Measurements from ENCODE around the gene FAM222B. TPM values are rescaled to one million over a fixed set of nuclear protein-coding genes. Genes with fewer than 3 reads are reported as not detected.
"Not testable (repeated sequence)": the region's sequence is repeated elsewhere in the genome, so short reads cannot be mapped to it uniquely, and the experiment has no call there.

Gene FAM222B
- total RNA-seq, 1 donor from 2014 or later = 3.6 TPM

DNA sequence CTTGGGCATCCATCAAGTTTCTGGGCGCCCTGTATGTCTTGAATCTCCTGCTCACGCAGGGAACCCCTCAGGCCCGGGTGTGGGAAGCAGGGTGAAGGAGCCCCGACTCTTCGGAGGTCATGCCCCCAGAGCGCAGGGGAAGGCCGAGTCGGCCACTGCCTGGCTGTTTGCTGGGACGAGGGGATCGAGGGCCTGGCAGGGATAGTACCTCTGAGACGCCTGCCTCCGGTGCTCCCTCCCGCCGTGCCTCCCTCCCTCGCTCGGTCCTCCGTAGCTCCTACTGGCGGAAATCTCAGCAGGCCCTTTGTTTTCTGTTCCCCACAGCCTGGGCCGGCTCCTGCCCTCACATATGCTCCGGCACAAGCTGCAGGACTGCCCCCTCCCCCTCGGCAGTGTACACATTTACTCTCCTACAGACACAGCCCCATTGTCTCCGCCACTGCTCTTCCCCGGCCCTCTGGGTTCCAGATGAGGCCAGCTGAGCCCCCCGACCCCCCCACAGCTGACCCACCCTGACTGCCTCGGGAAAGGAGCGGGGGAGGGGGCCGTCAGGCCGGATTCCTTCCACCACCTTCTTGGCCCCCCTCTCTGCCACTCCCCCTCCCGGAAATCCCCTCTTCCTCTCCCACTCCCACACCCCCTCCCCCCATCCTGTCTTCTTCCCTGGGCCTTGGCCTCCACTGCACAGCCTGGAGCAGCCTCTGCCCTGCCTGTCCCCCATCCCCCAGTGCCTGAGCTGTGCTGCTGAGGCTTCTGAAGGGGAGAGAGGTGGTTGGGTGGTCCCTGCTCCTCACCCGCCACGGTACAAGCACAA, 97.4 kb downstream of the FAM222B start:
- DNase-seq = peak; percentile 78

DNA sequence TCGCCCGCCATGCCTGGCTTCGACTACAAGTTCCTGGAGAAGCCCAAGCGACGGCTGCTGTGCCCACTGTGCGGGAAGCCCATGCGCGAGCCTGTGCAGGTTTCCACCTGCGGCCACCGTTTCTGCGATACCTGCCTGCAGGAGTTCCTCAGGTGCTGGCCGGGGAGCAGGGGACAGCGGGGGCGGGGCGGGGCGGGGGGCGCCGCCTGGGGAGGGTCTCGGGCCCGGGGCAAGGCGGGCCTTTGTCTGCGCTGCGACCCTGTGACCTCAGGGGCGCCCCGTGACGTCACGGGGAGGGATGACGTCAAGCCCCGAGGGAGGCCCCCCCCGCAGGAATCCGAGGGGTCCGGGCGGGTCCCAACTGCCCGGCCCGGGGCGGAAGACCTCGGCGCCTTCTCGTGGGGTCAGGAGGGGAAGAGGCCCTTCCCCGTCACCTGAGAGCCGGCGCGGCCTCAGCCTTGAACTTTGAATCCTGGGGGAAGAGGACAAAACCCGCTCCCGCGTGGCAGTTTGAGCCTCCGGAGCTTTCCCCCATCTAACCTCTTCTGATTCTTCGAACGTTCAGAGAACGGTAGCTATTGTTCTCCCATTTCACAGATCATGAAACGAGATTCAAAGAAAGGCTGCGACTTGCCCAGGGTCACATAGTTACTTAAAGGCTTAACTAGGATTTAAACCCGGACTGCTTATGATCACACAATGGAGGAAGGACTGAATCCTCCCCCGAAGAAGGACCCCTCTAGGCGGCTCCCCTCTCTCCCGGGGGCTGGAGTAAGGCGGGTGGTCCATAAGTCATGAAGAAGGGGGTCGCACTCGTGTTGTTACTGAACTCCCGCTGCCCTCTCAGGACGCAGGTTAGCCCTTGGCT, 98.3 kb downstream of the FAM222B start:
- peak; percentile 57 for DNase-seq

DNA sequence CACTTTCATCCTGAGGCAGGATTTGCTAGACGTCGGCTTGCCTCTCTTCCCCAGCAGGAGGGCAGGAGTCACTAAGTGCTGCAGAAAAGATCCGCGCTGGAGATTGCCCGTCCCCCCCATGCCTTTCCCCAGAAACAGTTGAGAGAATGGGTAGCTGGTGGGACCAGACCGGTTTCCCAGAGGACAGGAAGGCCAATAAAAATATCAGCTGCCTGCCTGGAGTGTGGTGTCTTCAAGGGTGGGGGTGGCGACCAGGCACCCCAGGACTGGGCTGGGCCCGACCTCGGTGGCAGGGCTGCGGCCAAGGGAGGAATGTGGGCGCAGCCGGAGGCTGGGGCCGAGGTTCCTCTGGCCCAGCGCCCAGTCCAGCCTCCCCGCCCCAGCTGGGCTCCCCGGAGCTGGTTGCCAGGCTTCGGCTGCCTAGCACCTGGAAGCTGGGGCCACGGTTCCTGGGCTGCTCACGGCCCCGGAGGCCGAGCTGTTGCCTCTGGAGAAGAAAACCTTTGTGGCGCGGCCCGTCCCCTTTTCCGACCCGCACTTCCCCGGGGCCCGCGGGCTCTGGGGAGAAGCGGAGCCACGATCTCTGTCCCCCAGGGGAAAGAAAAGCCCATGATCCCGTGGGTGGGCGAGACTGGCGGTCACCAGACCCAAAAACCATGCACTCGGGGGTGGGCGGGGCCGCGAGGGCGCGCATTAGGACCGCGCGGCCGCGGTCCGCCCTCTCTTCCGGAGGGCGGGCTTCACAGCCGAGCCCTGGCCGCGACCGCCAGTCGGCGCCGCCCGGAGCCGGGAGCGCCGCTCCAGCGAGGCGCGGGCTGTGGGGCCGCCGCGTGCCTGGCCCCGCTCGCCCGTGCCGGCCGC, 99.1 kb downstream of the FAM222B start, which contains the start of gene TRAF4:
TSS of gene TRAF4 (plus strand) at position 769 of the 861 bp plus-strand sequence. CDS start 102 bp downstream, outside the sequence.
- DNase-seq = peak; percentile 67

DNA sequence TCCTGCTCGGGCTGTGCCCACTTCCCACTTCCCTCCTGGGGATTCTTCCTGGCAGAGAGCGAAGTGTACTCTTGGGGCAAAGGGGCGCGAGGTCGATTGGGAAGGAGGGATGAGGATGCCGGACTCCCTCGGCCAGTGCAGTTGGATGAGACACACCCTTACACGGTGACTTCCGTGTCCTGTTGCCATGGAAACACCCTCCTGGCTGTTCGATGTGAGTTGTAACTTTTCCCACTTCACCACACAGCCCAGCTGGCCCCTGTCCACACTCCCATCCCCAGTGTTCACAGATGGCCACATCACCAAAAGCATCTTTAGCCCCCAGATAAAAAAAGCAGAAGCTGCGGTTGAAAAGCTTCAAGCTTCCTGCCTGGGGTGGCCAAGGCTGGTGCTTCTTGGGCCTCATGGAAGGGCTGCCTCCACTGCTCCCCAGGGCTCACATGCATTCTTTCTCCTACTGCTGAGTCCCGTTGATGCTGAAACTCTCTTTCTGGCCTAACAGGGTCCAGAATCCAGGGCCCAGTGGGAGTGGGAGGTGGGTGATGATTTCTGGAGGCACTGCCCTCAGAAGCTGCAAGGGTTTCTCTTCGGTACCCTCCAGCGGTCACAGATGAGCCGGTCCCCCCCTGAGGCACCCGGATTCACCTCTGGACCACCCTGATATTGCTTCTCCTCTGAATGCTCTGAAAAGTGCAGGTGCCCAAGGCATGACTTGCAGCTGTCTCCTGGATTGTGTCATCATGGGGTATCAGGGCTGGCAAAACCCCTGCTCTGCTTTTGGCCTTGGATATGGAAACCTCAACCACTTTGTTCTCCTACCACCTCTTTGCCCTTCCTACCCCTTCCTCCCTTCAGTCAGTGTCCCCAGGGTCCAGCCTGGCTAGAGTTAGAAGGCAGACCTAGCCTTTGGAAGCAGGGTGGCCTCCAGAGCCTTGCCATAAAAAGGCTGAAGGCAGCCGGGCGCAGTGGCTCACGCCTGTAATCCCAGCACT, 100.9 kb downstream of the FAM222B start:
- no peak for DNase-seq

DNA sequence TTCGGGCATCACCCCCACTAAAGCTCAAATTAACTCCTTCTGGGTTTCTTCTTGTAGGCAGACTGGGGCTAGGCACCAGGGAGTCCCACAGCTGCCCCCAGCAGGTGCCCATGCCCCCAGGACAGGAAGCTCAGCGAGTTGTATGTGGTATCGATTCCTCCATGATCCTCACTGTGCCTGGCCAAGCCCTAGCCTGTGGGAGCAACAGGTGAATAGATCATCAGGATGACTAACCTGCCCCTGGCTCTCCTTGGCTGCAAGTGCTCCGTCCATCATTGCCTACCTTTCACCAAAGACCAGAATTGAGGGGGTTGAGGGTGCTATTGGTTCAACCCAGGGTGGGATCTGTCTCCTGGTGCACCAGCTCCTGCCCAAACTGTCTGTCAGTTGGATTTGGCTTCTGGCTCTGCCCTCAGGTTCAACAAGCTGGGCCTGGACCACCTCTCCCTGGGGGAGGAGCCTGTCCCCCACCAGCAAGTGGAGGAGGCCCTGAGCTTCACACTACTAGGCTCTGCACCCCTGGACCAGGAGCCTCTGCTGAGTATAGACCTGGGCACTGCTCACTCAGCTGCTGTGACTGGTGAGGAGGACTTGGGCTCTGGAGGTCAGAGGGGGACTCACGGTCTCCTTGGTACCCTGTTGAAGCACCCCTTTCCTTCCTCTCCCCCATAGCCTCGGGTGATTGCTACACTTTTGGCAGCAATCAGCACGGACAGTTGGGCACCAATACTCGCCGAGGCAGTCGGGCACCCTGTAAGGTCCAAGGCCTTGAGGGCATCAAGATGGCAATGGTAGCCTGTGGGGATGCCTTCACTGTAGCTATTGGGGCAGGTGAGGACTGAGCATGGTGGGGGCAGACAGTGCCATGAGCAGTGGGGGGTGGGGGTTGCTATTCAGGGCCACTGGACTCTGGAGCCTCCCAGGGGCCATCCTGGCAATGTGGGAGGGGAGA, 101.9 kb downstream of the FAM222B start:
- DNase-seq = no peak

DNA sequence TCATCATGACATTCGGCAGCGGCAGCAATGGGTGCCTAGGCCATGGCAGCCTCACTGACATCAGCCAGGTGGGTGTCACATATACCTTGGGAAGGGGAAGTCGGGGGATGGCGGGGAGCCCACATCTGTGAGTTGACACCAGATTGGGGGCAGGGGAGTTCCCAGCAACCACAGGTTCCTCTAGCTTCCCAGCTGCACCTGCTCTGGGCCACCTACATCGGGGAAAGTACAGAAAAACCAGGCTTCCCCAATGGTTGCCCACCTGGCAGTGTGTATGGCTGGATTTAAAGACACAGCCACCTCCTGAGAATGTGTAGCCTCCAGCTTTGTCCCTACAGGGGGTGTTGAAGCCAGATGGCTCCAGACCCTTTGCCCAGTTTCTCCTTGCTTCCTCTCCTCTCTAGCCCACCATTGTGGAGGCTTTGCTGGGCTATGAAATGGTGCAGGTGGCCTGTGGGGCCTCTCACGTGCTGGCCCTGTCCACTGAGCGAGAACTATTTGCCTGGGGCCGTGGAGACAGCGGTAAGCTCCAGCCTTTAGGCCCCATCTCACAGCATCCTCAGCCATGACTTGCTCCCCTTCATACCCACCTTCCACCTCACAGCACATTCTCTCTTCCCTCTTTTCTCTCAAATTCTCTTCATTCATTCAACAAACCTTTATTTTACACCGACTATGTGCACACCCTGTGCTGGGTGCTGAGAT, 103.8 kb downstream of the FAM222B start:
- DNase-seq = no peak

DNA sequence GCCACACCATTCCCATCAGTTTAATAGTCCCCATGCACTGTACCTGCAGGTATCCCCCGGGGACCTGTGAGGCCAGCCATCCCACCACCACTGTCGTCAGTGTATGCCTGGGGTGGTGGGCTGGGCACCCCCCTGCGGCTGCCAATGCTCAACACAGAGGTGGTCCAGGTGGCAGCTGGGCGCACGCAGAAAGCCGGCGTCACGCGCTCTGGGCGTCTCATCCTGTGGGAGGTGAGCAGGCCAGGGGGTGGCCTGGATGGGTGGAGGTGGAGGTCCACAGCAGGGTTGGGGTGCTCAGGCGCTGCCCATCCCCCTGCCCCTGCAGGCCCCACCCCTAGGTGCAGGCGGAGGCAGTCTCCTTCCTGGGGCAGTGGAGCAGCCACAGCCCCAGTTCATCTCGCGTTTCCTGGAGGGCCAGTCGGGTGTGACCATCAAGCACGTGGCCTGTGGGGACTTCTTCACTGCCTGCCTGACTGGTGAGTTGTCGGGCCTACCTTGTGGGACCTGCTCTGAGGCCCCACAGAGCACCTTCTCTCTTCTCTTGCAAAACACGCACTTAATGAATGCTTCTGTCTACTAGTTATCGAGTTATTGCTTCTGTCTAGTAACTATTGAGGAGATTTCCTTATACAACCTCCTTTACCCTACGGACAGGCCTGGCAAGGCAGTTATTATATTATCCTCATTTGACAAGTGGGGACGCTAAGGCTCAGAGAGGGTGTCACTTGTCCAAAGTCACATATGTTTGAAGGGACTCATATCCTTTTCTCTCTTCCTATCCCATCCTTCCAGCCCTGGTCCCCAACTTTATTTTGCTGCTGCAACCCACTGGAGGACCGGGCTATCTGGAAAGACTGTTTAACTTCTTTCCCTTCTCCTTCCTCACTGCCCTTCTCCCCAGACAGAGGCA, 104.6 kb downstream of the FAM222B start:
- DNase-seq = no peak

DNA sequence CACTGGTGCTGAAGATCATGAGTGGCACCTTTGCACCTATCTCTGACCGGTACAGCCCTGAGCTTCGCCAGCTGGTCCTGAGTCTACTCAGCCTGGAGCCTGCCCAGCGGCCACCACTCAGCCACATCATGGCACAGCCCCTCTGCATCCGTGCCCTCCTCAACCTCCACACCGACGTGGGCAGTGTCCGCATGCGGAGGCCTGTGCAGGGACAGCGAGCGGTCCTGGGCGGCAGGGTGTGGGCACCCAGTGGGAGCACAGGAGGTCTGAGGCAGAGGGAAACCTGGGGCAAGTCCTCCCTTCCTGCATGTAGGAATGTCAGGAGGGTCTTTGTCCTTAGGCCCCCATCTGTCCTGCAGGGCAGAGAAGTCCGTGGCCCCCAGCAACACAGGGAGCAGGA, 105.3 kb downstream of the FAM222B start:
- DNase-seq = no peak

DNA sequence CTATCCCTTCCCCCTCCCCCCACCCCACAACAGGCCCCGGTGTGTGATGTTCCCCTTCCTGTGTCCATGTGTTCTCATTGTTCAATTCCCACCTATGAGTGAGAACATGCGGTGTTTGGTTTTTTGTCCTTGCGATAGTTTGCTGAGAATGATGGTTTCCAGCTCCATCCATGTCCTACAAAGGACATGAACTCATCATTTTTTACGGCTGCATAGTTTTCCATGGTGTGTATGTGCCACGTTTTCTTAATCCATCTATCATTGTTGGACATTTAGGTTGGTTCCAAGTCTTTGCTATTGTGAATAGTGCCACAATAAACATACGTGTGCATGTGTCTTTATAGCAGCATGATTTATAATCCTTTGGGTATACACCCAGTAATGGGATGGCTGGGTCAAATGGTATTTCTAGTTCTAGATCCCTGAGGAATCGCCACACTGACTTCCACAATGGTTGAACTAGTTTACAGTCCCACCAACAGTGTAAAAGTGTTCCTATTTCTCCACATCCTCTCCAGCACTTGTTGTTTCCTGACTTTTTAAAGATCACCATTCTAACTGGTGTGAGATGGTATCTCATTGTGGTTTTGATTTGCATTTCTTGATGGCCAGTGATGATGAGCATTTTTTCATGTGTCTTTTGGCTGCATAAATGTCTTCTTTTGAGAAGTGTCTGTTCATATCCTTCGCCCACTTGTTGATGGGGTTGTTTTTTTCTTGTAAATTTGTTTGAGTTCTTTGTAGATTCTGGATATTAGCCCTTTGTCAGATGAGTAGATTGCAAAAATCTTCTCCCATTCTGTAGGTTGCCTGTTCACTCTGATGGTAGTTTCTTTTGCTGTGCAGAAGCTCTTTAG, 106.4 kb downstream of the FAM222B start:
- not testable (repeated sequence) for DNase-seq

DNA sequence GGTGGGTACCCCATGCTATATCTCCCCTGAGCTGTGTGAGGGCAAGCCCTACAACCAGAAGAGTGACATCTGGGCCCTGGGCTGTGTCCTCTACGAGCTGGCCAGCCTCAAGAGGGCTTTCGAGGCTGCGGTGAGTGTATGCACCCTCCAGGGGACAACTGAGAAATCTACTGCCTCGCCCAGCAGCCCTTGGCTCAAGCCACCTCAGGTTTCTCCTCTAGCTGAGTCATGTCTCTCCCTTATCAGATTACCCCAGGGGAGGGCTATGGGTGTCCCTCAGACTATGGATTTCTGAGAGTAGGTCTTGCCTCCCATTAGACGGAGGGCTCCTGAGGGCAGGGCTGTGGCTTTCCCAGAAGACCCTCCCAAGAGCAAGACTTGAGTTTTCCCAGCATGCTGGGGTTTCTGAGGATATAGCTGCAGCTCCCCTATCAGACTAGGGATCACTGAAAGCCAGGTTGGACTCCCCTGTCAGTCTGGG, 107.3 kb downstream of the FAM222B start:
- DNase-seq = no peak

DNA sequence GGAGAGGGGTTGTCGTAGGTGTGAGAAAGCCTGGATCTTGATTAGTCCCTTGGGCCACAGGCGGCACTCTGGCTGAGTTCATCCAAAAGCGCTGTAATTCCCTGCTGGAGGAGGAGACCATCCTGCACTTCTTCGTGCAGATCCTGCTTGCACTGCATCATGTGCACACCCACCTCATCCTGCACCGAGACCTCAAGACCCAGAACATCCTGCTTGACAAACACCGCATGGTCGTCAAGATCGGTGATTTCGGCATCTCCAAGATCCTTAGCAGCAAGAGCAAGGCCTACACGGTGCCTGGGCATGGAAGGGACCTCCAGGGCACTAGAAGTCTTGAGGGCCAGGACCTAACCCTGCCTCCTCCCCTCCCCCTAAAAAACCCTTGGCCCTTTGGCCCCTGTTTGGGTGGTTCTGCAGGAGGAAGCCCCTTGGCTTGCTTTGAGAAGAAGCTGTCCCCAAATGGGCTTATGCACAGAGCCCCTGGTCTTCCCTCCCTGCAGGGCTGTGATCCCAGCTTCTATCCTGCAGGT, 107.8 kb downstream of the FAM222B start:
- no peak for DNase-seq

DNA sequence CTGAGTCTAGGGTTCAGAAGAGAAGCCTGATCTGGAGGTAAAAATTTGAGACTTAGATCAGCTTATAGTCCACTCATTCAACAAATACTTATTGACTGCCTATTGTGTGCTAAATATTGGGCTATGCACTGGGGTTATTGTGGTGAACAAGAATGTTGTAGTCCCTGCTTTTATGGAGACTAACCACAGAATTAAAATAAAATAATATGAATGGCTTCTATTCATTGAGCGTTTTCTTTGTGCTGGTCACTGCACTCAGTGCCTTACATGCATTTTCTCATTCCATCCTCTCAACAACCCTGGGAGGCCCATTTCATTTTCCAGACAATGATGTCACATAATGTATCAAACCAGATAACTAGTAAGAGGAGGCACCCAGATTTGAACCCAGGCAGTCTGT, 109.2 kb downstream of the FAM222B start:
- DNase-seq = no peak

DNA sequence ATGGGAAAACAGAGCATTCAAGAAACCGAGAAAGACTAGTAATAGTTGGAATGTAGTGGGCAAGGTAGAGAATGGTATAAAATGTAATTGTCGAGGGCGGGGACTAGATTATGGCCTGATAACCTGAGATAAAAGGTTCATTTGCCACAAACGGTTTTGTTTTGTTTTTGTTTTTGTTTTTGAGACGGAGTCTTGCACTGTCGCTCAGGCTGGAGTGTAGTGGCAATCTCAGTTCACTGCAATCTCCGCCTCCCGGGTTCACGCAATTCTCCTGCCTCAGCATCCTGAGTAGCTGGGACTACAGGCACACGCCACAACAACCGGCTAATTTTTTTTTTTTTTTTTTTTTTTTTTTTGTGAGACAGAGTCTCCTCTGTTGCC, 112.7 kb downstream of the FAM222B start:
- DNase-seq = no peak

DNA sequence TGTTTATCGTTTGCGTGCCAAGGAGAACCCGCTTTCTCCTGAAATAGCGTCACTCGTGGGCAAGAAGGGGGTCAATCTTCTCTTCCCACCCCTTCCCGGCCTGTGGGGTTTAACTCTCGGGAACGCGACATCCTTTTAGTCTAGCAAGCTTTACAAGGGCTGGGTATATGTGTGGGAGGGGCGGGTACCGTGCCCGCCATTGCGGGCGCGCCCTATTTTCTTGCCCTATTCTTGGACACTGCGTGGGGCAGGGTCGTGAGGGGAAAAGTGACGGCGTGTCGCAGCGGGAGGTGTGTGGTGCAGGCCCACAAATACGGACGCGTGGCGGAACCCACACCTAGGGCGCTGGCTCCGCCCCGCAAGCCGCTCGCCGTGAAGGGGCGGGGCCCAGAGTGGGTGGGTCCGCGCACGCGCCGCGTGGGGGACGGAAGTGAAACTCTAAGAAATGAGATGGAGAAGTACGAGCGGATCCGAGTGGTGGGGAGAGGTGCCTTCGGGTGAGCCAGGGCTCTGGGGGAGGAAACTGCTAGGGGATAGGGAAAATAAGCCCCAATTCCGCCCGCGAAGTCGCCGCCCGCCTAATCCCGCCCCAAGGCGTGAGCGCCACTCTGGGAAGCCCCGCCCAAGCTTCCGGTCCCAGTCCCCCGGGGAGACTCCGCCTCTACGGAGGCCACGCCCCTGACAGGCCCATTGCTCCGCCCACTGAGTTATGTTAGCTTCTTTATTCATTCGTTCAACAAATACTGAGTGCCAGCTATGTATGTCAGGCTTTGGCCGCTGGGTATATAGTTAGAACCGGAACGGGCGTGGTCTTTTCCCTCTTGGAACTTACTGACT, 114.0 kb downstream of the FAM222B start, which contains the start of gene NEK8:
TSS of gene NEK8 (plus strand) at position 425 of the 837 bp plus-strand sequence. CDS start at position 451, 26 bp downstream.
- DNase-seq = peak; percentile 96
